ENCODE data around the gene COLQ.

GRCh38 chr3:15520804-15521572, 518 bp downstream of the COLQ start:
- no peak for TF ChIP-seq CTCF (IDR thresholded peaks at IDR 0.05)
- TF ChIP-seq POLR2A (IDR thresholded peaks at IDR 0.05): no peak
